Liver (tissue), 9 donors: Measurements from ENCODE around the gene CLCN4. TPM values are rescaled to one million over a fixed set of nuclear protein-coding genes. Genes with fewer than 3 reads are reported as not detected.

ENCODE experiments used
- DNase-seq: peaks from one replicate; pipeline ENCODE4 v3.0.0-alpha.2; 2017; ENCODE audit warnings: low spot score
- H3K27ac ChIP-seq, 2 donors: one replicate each; pipeline ENCODE4 v1.7.0; 2013; ENCODE audit warnings: inconsistent platforms in 2 of 2, low read length in 2 of 2, control low read depth in 1 of 2, low read depth in 1 of 2, mild to moderate bottlenecking in 1 of 2
- H3K27me3 ChIP-seq, 4 donors: one replicate each; pipeline versions ENCODE4 v1.6.1 to v1.7.0; 2013; ENCODE audit warnings: low read length in 3 of 4, inconsistent platforms in 1 of 4, mild to moderate bottlenecking in 1 of 4, moderate library complexity in 1 of 4; ENCODE audit not compliant: control insufficient read depth in 4 of 4, insufficient read depth in 4 of 4
- H3K36me3 ChIP-seq, 4 donors: one replicate each; pipeline versions ENCODE4 v1.6.1 to v1.7.0; 2013; ENCODE audit warnings: low read length in 3 of 4, mild to moderate bottlenecking in 3 of 4, low read depth in 1 of 4, moderate library complexity in 1 of 4; ENCODE audit not compliant: control insufficient read depth in 4 of 4, insufficient read depth in 3 of 4
- H3K4me1 ChIP-seq, 4 donors: one replicate each; pipeline versions ENCODE4 v1.6.1 to v1.7.0; 2013; ENCODE audit warnings: low read length in 3 of 4, mild to moderate bottlenecking in 3 of 4, moderate library complexity in 1 of 4; ENCODE audit not compliant: control insufficient read depth in 4 of 4, insufficient read depth in 4 of 4
- H3K4me3 ChIP-seq, 3 donors: one replicate each; pipeline versions ENCODE4 v1.6.1 to v1.7.0; 2013; ENCODE audit warnings: low read length in 3 of 3, control low read depth in 1 of 3, low read depth in 1 of 3, mild to moderate bottlenecking in 1 of 3
- H3K9ac ChIP-seq, 2 donors: one replicate each; pipeline ENCODE4 v1.7.0; 2013; ENCODE audit warnings: low read length in 2 of 2, mild to moderate bottlenecking in 2 of 2, moderate library complexity in 2 of 2, control low read depth in 1 of 2, low read depth in 1 of 2
- H3K9me3 ChIP-seq, 4 donors: one replicate each; pipeline versions ENCODE4 v1.6.1 to v1.7.0; 2013; ENCODE audit warnings: low read length in 3 of 4; ENCODE audit not compliant: control insufficient read depth in 4 of 4
- FOXA1 ChIP-seq: IDR thresholded peaks from 2 replicates; pipeline ENCODE4 v1.6.1; 2016; ENCODE audit warnings: antibody characterized with exemption
- FOXA2 ChIP-seq: IDR thresholded peaks from 2 replicates; pipeline ENCODE4 v1.6.1; 2016; ENCODE audit warnings: antibody characterized with exemption
- GABPA ChIP-seq, 2 donors: IDR thresholded peaks in 1 of 2; conservative IDR thresholded peaks in 1 of 2; 2 replicates each; pipeline ENCODE4 v1.6.1; 2016; ENCODE audit warnings: antibody characterized with exemption in 2 of 2, mild to moderate bottlenecking in 1 of 2, moderate library complexity in 1 of 2
- HNF4A ChIP-seq, 2 donors: conservative IDR thresholded peaks; 2 replicates each; pipeline ENCODE4 v1.6.1; 2016; ENCODE audit warnings: antibody characterized with exemption in 2 of 2, mild to moderate bottlenecking in 2 of 2
- HNF4G ChIP-seq: IDR thresholded peaks from 2 replicates; pipeline ENCODE4 v1.6.1; 2016; ENCODE audit warnings: antibody characterized with exemption
- JUND ChIP-seq, 2 donors: IDR thresholded peaks; 2 replicates each; pipeline ENCODE4 v1.6.1; 2016; ENCODE audit warnings: antibody characterized with exemption in 2 of 2
- MAX ChIP-seq: IDR thresholded peaks from 2 replicates; pipeline ENCODE4 v1.6.1; 2016; ENCODE audit warnings: antibody characterized with exemption
- NR2F2 ChIP-seq: IDR thresholded peaks from 2 replicates; pipeline ENCODE4 v1.6.1; 2016; ENCODE audit warnings: antibody characterized with exemption
- RAD21 ChIP-seq, 2 donors: IDR thresholded peaks; 2 replicates each; pipeline ENCODE4 v1.6.1; 2016; ENCODE audit warnings: antibody characterized with exemption in 2 of 2, mild to moderate bottlenecking in 2 of 2
- RXRA ChIP-seq, 2 donors: IDR thresholded peaks; 2 replicates each; pipeline ENCODE4 v1.6.1; 2017 to 2018; ENCODE audit warnings: antibody characterized with exemption in 2 of 2, mild to moderate bottlenecking in 1 of 2
- SP1 ChIP-seq: IDR thresholded peaks from 2 replicates; pipeline ENCODE4 v1.6.1; 2018; ENCODE audit warnings: antibody characterized with exemption, mild to moderate bottlenecking
- TAF1 ChIP-seq: conservative IDR thresholded peaks from 2 replicates; pipeline ENCODE4 v1.6.1; 2016; ENCODE audit warnings: antibody characterized with exemption, mild to moderate bottlenecking
- YY1 ChIP-seq: IDR thresholded peaks from 2 replicates; pipeline ENCODE4 v1.6.1; 2016; ENCODE audit warnings: antibody characterized with exemption, mild to moderate bottlenecking
- ZBTB33 ChIP-seq: IDR thresholded peaks from 2 replicates; pipeline ENCODE4 v1.6.1; 2016; ENCODE audit warnings: antibody characterized with exemption
- WGBS: extraction: QIAGEN DNeasy Blood & Tissue Kit; methylation state at CpG from one replicate; pipeline ENCODE4 v1.1.7; 2013; 5-methylcytosine and 5-hydroxymethylcytosine counted together
- polyA plus RNA-seq, 2 donors: library from polyadenylated mRNA; stranded (reverse) in 1 of 2; unstranded in 1 of 2; fragments of 200-250 nt in 1 of 2; fragments of >200 nt in 1 of 2; fragmentation: Nextera tagmentation in 1 of 2; extraction: Ambion mirVana in 1 of 2; gene quantifications; one replicate each; pipeline versions ENCODE4 v1.2.1 to v1.2.3, GENCODE V29; 2013 to 2015
- total RNA-seq, 2 donors: library from RNA; depleted of rRNA; stranded (reverse); fragments of >200 nt; gene quantifications; one replicate each; pipeline ENCODE4 v1.2.3, GENCODE V29; 2014
- TF ChIP-seq, protein P1 (sequence below): fragments of 150-350 bp; IDR thresholded peaks from 2 replicates; pipeline ENCODE4 v1.5.1; 2017; ENCODE audit warnings: improper control_type of control experiment, low read depth, low read length; ENCODE audit not compliant: missing input control
- TF ChIP-seq, protein P2 (sequence below): IDR thresholded peaks from 2 replicates; pipeline ENCODE4 v1.6.1; 2016; ENCODE audit warnings: antibody characterized with exemption
- TF ChIP-seq, protein P3 (sequence below): IDR thresholded peaks from 2 replicates; pipeline ENCODE4 v1.6.1; 2016; ENCODE audit warnings: antibody characterized with exemption, mild to moderate bottlenecking
- donor health status: healthy.
- donor health status: healthy.
- donor health status: healthy.
- donor health status: healthy.
- donor health status: healthy.

Gene CLCN4
- total and polyA plus RNA-seq, 4 donors, result 1.5 to 10.9 (median 4.0) TPM

- TF ChIP-seq, protein P1, sequence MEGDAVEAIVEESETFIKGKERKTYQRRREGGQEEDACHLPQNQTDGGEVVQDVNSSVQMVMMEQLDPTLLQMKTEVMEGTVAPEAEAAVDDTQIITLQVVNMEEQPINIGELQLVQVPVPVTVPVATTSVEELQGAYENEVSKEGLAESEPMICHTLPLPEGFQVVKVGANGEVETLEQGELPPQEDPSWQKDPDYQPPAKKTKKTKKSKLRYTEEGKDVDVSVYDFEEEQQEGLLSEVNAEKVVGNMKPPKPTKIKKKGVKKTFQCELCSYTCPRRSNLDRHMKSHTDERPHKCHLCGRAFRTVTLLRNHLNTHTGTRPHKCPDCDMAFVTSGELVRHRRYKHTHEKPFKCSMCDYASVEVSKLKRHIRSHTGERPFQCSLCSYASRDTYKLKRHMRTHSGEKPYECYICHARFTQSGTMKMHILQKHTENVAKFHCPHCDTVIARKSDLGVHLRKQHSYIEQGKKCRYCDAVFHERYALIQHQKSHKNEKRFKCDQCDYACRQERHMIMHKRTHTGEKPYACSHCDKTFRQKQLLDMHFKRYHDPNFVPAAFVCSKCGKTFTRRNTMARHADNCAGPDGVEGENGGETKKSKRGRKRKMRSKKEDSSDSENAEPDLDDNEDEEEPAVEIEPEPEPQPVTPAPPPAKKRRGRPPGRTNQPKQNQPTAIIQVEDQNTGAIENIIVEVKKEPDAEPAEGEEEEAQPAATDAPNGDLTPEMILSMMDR, result no peak
- TF ChIP-seq RXRA (IDR thresholded peaks at IDR 0.05) (no peak), JUND (IDR thresholded peaks at IDR 0.05) (no peak), MAX (no peak), HNF4A (conservative IDR thresholded peaks at IDR 0.05) (no peak), FOXA1 (no peak)
- TF ChIP-seq, protein P2, sequence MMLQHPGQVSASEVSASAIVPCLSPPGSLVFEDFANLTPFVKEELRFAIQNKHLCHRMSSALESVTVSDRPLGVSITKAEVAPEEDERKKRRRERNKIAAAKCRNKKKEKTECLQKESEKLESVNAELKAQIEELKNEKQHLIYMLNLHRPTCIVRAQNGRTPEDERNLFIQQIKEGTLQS, result no peak
These were observed 86.3 kb downstream of the CLCN4 start (continued) for GRCh38 chrX:10243106-10243505.

GRCh38 chrX:10244915-10245622 is 88.3 kb downstream of the CLCN4 start:
- no peaks in the 10 kb centered on the region for H3K36me3 ChIP-seq
- no peak overlapping the region for H3K27ac ChIP-seq
- TF ChIP-seq HNF4A (conservative IDR thresholded peaks at IDR 0.05), result peak in 1 of 2 donors; percentile 26
- no peak for TF ChIP-seq SP1
- TF ChIP-seq, protein P2, result no peak
- no peak for TF ChIP-seq RAD21 (IDR thresholded peaks at IDR 0.05)
- H3K27me3 ChIP-seq, result peaks cover 0 to 2% (median 0%) of the 10 kb centered on the region in 4 donors
- no peak overlapping the region for H3K9ac ChIP-seq
- H3K9me3 ChIP-seq, result peaks cover 0 to 2% (median 0%) of the 10 kb centered on the region in 4 donors
- no peak for DNase-seq
- WGBS, result 66% methylated on average over 9 of the region's 9 CpGs
- no peak overlapping the region for H3K4me3 ChIP-seq
- no peaks in the 10 kb centered on the region for H3K4me1 ChIP-seq

DNA sequence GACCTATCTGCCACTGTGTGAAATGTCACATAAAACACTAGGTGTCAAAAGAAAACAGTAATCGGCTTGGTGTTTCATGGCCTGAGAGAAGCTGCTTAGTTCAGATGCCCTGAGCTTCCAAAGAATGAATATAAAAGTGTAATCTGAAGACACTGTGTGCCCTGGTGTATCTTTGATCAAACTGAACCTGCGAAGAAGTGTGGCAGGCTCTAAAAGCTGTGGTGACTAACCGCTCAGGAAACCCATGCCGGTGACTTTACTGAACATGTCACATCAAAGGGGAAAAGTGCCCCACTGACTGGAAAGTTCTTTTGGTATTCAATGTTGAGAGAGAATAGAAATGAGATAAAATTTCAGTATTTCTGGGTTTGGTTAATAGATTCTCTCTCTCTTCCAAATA is 89.1 kb downstream of the CLCN4 start:
- 87% methylated on average over 4 of the region's 4 CpGs for WGBS
- TF ChIP-seq FOXA1, result no peak
- no peak for TF ChIP-seq JUND (IDR thresholded peaks at IDR 0.05)
- TF ChIP-seq, protein P2, result no peak
- TF ChIP-seq, protein P3, sequence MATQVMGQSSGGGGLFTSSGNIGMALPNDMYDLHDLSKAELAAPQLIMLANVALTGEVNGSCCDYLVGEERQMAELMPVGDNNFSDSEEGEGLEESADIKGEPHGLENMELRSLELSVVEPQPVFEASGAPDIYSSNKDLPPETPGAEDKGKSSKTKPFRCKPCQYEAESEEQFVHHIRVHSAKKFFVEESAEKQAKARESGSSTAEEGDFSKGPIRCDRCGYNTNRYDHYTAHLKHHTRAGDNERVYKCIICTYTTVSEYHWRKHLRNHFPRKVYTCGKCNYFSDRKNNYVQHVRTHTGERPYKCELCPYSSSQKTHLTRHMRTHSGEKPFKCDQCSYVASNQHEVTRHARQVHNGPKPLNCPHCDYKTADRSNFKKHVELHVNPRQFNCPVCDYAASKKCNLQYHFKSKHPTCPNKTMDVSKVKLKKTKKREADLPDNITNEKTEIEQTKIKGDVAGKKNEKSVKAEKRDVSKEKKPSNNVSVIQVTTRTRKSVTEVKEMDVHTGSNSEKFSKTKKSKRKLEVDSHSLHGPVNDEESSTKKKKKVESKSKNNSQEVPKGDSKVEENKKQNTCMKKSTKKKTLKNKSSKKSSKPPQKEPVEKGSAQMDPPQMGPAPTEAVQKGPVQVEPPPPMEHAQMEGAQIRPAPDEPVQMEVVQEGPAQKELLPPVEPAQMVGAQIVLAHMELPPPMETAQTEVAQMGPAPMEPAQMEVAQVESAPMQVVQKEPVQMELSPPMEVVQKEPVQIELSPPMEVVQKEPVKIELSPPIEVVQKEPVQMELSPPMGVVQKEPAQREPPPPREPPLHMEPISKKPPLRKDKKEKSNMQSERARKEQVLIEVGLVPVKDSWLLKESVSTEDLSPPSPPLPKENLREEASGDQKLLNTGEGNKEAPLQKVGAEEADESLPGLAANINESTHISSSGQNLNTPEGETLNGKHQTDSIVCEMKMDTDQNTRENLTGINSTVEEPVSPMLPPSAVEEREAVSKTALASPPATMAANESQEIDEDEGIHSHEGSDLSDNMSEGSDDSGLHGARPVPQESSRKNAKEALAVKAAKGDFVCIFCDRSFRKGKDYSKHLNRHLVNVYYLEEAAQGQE, result no peak
- TF ChIP-seq ZBTB33, result no peak
- TF ChIP-seq MAX, result no peak
- no peak for TF ChIP-seq RAD21 (IDR thresholded peaks at IDR 0.05)
- TF ChIP-seq TAF1, result no peak
- no peak for TF ChIP-seq YY1
- no peak for TF ChIP-seq SP1
- TF ChIP-seq HNF4A (conservative IDR thresholded peaks at IDR 0.05), result no peak
- no peak for TF ChIP-seq HNF4G
- TF ChIP-seq GABPA (IDR thresholded peaks at IDR 0.05 in 1 of 2, conservative IDR thresholded peaks at IDR 0.05 in 1 of 2), result no peak
- no peak for TF ChIP-seq RXRA (IDR thresholded peaks at IDR 0.05)
- TF ChIP-seq, protein P1, result no peak
- no peak for TF ChIP-seq NR2F2
- no peak for TF ChIP-seq FOXA2

More for the DNA sequence above, 89.1 kb downstream of the CLCN4 start:
- H3K36me3 ChIP-seq, result no peaks in the 10 kb centered on the region
- H3K9ac ChIP-seq, result no peak overlapping the region
- H3K9me3 ChIP-seq, result peaks cover 0 to 2% (median 0%) of the 10 kb centered on the region in 4 donors
- H3K4me3 ChIP-seq, result no peak overlapping the region
- H3K27me3 ChIP-seq, result peaks cover 0 to 2% (median 0%) of the 10 kb centered on the region in 4 donors
- no peak for DNase-seq
- H3K27ac ChIP-seq, result no peak overlapping the region
- H3K4me1 ChIP-seq, result no peaks in the 10 kb centered on the region
